Measurements from ENCODE around the gene PKN1.
"Not testable (repeated sequence)": the region's sequence is repeated elsewhere in the genome, so short reads cannot be mapped to it uniquely, and the experiment has no call there.

Gene PKN1

DNA sequence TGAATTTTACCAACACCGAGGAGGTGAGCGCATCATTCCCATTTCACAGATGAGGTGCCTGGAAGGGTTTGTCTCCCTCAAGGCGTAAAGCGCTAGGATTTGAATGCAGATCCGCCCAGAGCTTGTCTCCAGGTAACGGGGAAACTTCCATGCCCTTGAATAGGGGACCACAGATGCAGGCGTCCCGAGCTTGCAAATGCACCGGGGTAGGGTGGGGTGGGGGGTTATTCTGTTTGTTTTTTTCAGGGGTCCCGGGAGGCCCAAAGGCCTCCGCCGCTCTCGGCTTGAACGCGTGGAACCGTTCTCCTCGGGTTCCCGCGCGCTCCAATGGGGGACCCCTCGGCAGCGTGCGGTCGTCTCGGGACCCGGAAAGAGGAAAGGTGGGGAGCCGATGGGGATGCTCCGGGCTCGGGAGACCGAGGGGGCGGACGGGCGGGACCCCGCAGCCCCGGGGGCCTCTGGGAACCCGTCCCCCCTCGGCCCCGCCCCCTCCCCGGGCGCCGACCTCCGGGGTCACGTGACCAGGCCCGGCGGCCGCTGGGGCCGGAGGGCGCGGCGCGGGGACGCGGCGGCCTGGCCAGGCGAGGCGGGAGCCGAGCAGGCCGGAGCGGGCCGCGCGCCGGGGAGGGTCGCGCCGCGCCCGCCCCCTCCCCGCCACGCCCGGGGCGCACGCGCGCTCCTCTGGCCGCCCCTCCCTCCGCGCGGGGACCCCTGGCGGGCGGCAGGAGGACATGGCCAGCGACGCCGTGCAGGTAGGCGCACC lies at the start of gene PKN1:
PKN1 (plus strand) TSS at position 516 of the 763 bp plus-strand sequence; CDS start at position 732, 216 bp downstream.
- H3K4me3 ChIP-seq (ENCODE audit: low read depth, low read length): peak within 1 kb of the TSS; percentile 56

DNA sequence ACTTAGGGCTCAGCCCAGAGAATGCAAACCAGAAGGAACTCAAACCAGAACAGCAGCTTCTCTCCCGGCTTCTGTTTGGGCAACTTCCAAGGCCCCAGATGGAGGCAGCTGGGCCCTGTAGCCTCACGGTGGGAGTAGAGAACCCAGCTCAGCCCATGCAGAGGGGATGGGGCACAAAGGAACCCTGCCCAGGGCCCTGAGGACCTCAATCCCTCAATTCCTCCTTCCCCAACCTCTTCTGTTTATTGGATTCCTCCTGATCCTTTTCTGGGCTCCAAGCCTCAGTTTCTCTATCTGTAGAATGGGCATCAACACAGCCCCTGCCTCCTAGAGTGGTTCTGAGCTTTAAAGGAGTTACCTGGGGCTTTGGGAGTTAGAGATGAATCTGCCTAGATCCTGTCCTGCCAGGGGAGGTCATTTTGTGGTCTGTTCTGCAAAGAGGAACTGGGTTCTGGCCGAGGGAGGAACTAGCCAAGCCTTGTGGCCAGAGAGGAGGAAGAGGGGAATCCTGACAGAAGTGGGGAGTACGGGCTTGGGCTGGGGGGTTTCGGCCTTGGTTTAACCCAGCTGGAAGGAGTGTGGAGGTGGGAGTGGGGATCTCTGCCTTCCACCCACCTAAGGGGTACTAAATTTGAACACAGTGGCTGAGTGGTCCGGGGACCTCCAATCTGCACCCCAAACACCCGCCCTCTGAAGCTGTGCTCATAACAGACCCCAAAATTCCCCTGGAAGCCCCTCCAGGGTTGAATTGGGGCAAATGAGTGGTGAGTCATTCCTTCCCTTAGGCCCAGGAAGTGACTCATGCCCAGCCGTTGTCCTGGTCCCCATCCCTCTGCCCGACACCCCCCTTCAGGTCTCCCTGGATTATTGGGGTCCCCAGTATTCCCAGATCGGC lies 49.2 kb upstream of the PKN1 start:
- no peak overlapping the region for H3K4me3 ChIP-seq (ENCODE audit: low read depth, low read length)

DNA sequence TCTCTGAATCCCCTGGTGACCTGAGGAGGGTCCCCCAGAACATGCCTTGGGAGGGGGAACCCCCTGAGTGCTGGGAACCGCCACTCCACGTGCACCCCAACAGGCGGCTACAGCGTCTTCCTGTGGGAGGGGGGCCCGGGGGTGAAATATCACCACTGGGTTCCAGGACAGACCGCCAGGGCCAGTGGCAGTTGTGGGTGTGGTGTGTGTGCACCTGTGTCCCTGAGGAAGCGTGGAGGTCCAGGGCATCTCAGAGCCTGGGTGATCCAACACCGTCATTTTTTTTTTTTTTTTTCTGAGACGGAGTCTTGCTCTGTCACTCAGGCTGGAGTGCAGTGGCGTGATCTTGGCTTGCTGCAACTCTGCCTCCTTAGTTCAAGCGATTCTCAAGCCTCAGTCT lies 47.6 kb upstream of the PKN1 start:
- no peak overlapping the region for H3K4me3 ChIP-seq (ENCODE audit: low read depth, low read length)

DNA sequence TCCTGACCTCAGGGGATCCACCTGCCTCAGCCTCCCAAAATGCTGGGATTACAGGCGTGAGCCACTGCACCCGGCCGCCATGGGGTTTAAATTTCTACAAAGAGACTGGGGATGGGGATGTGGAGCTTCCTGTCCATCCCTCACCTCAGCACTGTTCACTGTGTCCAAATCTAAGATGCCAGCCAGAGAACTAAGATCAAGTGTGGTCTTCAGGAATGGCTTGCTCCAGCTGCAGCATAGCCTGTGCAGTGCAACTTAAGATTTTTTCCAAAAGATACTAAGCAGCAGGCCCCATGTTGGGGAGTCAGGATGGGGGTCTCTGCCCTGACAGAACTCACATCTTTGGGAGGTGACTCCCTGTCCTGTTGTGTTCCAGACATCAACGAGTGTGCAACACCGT lies 42.6 kb upstream of the PKN1 start:
- no peak overlapping the region for H3K4me3 ChIP-seq (ENCODE audit: low read depth, low read length)

DNA sequence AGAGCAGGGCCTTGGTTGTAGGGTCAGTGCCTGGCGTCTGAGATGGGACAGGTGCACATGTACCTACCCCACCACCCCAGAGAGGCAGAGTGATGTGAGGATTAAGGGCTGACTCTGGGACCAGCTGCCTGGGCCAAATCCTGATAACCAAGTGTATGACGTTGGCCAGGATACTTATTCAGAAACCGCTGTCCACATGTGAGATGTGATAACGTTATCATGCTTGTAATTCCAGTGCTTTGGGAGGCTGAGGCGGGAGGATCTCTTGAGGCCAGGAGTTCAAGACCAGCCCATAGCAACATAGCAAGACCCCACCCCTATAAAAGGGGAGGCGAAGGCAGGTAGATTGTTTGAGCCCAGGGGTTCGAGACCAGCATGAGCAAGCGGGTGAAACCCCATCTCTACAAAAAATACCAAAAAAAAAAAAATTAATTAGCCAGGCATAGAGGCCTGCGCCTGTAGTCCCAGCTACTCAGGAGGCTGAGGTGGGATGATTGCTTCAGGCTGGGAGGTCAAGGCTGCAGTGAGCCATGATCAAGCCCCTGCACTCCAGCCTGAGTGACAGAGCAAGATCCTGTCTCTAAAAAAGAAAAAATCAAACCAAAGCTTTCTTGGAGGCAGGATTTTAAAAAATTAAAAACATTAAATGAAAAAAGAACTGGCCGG lies 41.8 kb upstream of the PKN1 start:
- no peak overlapping the region for H3K4me3 ChIP-seq (ENCODE audit: low read depth, low read length)

DNA sequence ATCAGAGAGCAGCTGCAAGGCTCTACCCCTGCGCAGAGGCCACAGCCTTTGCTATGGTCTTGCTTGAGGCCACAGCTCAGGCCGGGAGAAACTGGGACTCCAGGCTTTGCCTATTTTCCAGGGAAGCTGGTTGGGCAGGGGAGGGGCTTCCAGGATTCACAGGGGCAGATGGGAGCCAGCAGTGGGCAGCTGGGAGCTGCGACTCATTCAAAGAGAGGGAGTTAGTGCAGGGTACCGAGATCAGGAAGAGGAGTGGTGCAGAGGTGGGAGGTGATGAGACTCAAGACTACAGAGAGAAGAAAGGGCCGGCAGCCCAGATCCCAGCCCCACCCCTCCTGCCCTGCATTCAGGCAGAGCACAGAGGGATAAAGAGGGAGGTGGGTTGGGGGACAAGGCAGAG lies 39.8 kb upstream of the PKN1 start:
- no peak overlapping the region for H3K4me3 ChIP-seq (ENCODE audit: low read depth, low read length)

DNA sequence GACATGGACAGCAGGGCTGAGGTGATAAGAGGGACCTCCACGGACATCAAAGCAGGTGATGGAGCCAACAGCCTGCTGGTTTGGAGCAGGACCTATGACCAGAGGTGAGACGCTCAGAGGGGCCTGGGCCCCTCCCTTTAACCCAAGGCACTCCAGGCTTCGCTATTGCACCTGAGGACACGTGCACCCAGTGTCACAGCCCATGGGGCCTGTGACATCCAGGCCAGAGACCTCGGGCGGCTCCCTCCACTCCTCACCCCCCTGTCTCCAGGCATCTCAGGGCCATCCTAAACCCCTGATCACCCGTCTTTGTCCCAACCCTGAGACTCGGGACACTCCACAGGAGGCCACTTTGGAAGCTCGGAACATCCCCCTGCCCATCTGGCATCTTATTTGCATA lies 38.9 kb upstream of the PKN1 start:
- no peak overlapping the region for H3K4me3 ChIP-seq (ENCODE audit: low read depth, low read length)

DNA sequence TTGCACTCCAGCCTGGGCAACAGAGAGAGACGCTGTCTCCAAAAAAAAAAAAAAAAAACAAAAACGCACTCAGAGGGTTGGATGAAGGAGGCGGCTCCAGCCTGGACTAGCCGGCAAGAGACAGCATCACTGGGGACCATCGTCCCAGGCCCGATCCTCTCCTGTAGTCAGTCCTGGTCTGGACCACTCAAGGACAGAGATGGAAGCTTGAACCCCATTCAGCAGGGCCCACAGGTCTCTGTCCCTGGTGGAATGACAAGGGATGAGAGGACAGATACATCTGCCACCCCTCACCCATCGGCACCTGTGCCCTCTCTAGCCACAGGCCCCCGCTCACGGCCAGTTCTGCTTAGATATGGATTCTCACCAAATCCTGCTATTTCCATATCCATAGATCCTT lies 37.8 kb upstream of the PKN1 start:
- no peak overlapping the region for H3K4me3 ChIP-seq (ENCODE audit: low read depth, low read length)

DNA sequence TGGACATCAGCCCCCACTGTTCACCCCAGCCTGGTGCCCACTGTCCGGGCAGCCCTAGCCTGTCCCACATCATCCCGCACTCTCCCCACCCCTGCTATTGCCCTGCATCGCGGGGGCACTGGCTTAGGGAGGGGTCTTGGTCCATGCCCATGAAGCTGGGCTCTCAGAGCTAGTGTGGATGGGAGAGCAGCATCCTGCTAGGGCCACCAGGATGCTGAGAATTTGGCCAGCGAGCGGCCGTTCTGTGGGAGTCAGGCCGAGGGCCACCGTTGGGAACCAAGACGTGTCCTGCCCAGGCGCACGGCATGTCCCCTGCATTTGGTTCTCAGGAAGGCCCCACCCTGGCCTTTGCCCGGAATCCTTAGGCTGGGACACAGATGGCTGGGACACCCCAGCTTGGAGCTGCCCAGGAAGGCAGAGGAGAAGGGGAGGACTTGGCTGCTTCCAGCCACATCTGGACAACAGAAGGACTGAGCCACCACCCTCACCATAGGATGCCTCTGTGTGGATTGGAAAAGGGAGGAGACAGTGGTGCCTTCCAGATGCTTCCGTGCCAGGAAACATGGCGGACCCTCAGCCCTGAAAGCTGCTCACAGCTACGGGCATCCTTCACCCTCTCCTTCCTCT lies 37.3 kb upstream of the PKN1 start:
- H3K4me3 ChIP-seq (ENCODE audit: low read depth, low read length): no peak overlapping the region

DNA sequence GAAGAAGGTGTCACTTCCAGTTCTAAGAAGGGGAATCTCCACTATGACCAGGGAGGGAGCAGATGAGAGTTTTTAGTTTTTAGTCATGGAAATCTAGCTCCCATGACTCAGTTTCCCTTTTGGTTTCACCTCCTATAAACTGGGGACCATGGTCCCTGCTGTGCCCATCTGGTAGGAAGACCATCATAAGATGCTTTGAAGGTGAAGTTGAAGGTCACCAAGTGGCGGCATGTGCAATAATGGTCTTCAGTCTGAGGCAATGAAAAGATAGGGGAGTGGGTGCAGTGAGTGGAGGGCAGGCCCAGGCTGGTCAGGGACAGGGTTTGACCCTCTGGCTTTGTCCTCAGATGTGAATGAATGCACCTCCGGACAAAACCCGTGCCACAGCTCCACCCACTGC lies 36.4 kb upstream of the PKN1 start:
- not testable (repeated sequence) for H3K4me3 ChIP-seq (ENCODE audit: low read depth, low read length)

DNA sequence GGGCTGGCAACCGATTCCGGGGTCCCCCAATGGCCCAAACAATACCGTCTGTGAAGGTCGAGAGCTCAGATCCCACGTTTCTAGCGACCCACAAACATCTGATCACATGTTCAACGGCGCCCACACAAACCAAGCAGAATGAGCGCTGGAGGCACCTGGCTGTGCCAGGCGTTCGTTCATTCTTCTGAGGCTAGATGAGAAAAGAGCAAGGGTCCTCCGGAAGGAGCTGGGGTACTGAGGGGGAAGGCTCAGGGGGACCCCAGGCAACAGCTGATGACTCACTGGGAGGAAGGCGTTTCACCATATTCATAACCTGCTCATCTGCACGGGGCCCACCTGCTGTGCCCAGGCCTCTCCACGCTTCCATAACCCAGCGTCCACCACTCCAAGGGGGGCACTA lies 35.9 kb upstream of the PKN1 start:
- not testable (repeated sequence) for H3K4me3 ChIP-seq (ENCODE audit: low read depth, low read length)

DNA sequence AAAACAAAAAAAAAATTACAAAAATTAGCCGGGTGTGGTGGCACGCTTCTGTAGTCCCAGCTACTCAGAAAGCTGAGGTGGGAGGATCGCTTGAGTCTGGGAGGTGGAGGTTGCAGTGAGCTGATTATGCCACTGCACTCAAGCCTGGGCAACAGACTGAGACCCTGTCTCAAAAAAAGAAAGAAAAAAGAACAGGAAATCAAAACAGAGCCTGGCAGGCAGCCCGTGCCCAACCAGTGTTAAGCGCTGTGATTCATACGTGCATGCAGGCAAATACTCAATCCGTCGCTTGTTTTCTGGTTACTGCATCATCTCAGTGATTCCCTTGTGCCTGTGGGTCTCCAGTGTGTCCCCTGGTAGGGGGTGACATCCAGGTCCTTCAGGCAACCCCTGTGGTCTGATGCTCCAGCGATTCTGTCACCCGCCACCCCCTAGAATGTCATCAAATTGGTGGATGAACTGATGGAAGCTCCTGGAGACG lies 32.1 kb upstream of the PKN1 start:
- H3K4me3 ChIP-seq (ENCODE audit: low read depth, low read length): no peak overlapping the region

DNA sequence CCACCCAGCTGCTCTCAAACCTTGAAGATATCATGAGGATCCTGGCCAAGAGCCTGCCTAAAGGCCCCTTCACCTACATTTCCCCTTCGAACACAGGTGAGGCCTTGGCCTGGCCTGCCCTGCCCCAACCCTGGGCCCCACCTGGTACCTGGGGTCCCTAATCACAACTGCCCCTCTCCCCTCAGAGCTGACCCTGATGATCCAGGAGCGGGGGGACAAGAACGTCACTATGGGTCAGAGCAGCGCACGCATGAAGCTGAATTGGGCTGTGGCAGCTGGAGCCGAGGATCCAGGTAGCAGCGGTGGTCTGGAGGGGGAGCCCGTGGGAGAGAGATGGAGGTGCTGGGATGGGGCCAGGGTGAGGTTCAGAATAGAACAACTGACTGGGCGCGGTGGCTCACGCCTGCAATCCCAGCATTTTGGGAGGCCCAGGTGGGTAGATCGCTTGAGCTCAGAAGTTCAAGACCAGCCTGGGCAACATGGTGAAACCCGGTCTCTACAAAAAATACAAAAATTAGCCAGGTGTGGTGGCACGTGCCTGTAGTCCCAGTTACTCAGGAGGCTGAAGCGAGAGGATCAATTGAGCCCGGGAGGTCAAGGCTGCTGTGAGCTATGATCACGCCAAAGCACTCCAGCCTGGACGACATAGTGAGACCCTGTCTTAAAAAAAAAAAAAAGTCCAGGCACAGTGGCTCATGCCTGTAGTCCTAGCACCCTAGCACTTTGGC lies 31.5 kb upstream of the PKN1 start:
- no peak overlapping the region for H3K4me3 ChIP-seq (ENCODE audit: low read depth, low read length)

DNA sequence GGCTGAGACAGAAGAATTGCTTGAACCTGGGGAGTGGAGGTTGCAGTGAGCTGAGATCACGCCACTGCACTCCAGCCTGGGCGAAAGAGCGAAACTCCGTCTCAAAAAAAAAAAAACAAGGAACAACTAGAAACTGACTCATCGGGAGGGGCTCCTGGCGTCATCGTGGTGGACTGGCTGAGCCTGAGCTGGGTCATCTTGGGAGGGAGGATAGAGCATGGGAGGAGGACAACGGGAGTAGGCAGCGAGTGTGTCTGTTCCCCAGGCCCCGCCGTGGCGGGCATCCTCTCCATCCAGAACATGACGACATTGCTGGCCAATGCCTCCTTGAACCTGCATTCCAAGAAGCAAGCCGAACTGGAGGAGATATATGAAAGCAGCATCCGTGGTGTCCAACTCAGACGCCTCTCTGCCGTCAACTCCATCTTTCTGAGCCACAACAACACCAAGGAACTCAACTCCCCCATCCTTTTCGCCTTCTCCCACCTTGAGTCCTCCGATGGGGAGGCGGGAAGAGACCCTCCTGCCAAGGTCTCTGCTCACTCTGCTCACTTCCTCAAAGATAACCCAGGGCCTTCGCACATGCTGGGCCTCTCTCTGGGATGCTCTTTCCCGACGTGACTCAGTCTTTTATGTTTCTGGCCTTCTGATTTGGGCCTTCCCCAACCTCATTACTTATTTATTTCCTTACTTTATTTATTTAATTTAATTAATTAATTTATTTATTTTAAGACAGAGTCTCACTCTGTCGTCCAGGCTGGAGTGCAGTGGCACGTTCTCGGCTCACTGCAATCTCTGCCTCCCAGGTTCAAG lies 30.6 kb upstream of the PKN1 start:
- H3K4me3 ChIP-seq (ENCODE audit: low read depth, low read length): no peak overlapping the region

DNA sequence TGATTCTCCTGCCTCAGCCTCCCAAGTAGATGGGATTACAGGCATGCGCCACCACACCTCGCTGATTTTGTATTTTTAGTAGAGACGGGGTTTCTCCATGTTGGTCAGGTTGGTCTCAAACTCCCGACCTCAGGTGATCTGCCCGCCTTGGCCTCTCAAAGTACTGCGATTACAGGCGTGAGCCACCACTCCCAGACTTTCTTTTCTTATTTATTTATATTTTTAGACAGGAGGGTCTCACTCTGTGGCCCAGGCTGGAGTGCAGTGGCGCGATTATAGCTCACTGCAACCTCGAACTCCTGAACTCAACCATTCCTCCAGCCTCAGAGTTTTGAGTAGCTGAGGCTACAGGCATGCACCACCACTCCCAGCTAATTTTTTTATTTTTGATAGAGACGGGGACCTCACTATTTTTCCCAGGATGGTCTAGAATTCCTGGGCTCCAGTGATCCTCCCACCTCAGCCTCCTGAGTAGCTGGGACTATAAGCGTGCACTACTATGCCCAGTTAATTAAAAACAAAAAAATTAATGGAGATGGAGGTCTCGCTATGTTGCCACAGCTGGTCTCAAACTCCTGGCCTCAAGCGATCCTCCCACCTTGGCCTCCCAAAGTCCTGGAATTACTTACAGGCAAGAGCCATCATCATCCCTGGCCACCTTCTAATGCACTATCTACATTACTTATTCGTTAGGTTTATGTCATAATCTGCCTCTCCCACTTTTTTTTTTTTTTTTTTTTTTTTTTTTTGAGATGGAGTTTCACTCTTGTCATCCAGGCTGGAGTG lies 29.8 kb upstream of the PKN1 start:
- not testable (repeated sequence) for H3K4me3 ChIP-seq (ENCODE audit: low read depth, low read length)

DNA sequence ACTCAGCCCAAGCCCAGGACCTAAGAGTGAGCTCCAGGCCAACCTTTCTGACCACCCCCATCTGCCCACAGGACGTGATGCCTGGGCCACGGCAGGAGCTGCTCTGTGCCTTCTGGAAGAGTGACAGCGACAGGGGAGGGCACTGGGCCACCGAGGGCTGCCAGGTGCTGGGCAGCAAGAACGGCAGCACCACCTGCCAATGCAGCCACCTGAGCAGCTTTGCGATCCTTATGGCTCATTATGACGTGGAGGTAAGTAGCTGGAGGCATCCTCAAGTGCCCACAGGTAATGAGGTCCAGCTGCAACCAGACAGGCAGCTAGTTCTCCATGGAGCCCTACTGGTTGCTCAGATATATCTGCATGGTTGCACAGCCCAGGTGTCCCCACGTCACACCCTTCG lies 28.8 kb upstream of the PKN1 start:
- no peak overlapping the region for H3K4me3 ChIP-seq (ENCODE audit: low read depth, low read length)

DNA sequence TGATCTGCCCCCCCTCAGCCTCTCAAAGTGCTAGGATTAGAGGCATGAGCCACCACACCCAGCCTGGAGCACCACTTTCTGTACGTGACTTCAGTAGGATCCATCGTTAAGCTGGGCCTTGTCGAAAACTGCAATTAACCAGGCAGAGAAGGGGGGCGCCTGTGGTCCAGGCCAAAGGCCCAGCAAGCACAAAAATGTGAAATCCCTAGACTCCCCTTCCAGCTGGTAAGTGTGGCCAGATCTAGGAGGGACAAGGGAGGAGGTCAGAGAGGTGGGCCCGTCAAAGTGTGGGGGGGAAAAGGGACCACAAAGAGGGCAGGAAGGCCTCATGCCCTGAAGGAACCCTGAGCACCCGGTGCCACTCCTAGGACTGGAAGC lies 27.7 kb upstream of the PKN1 start:
- peak overlapping the region; percentile 24 for H3K4me3 ChIP-seq (ENCODE audit: low read depth, low read length)

DNA sequence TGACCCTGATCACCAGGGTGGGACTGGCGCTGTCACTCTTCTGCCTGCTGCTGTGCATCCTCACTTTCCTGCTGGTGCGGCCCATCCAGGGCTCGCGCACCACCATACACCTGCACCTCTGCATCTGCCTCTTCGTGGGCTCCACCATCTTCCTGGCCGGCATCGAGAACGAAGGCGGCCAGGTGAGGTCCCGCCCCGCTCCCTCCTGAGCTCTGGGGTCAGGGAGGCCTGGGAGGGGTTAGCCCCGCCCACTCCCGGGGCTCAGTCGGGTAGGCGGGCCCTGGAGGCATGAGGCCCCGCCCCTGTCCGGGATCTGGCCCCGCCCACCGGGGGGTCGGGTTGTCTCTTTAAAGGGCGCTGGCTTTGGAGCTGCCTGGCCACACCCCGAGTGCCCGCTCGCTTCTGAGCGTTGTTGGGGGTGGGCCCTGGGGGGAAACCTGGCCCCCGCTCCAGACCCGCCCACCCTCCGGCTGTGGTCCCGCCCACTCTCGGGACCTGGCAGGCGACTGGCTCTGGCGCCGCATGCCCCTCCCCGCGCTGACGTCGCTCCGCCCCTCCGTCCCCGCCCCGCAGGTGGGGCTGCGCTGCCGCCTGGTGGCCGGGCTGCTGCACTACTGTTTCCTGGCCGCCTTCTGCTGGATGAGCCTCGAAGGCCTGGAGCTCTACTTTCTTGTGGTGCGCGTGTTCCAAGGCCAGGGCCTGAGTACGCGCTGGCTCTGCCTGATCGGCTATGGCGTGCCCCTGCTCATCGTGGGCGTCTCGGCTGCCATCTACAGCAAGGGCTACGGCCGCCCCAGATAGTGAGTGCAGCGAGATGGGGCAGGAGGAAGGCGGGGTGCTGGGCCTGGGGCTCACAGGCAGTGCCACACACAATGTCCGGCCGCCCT lies 27.1 kb upstream of the PKN1 start:
- H3K4me3 ChIP-seq (ENCODE audit: low read depth, low read length): peak overlapping the region; percentile 24
